K562 (cell line): ENCODE measurements around the gene SV2A. TPM values are rescaled to one million over a fixed set of nuclear protein-coding genes. Genes with fewer than 3 reads are reported as not detected.

Experiments used
- ARHGAP35 ChIP-seq: fragments of 450-650 bp; IDR thresholded peaks from 2 replicates; pipeline ENCODE4 v1.6.1; 2018; ENCODE audit not compliant: partially characterized antibody
- BHLHE40 ChIP-seq: IDR thresholded peaks from 2 replicates; pipeline ENCODE4 v1.6.1; 2011; ENCODE audit warnings: low read length, improper control_type of control experiment
- CTBP1 ChIP-seq: fragments of 450-650 bp; IDR thresholded peaks from 2 replicates; pipeline ENCODE4 v1.6.1; 2016; ENCODE audit warnings: borderline replicate concordance
- GABPB2 ChIP-seq: fragments of 250-450 bp; sonication (Bioruptor Pico); conservative IDR thresholded peaks from 2 replicates; pipeline ENCODE4 v1.5.1; 2021; ENCODE audit warnings: mild to moderate bottlenecking
- KHSRP ChIP-seq: fragments of 450-650 bp; IDR thresholded peaks from 2 replicates; pipeline ENCODE4 v1.6.1; 2017
- MXI1 ChIP-seq: IDR thresholded peaks from 2 replicates; pipeline ENCODE4 v1.6.1; 2011; ENCODE audit warnings: low read depth, mild to moderate bottlenecking, improper control_type of control experiment, low read length
- NCOA1 ChIP-seq: fragments of 450-650 bp; IDR thresholded peaks from 2 replicates; pipeline ENCODE4 v1.6.1; 2016; ENCODE audit warnings: low read depth
- NR2C2 ChIP-seq, 2 experiments: fragments of 200-800 bp in 1 of 2; sonication (Bioruptor generic) in 1 of 2; sonication (generic) in 1 of 2; formaldehyde crosslinking in 1 of 2; IDR thresholded peaks; 2 replicates each; pipeline versions ENCODE4 v1.6.1 to v1.8.0; 2016 to 2022; ENCODE audit warnings: mild to moderate bottlenecking in 1 of 2, missing compliant biosample characterization in 1 of 2, missing genetic modification characterization in 1 of 2, missing genetic modification reagents in 1 of 2
- PCBP2 ChIP-seq: fragments of 200-400 bp; formaldehyde crosslinking; IDR thresholded peaks from 2 replicates; pipeline ENCODE4 v1.6.1; 2018; ENCODE audit warnings: low read length, low read depth, mild to moderate bottlenecking, moderate library complexity; ENCODE audit not compliant: poor library complexity, severe bottlenecking
- RBM39 ChIP-seq: fragments of 200-400 bp; formaldehyde crosslinking; optimal IDR thresholded peaks from 2 replicates; pipeline ENCODE3; 2018; ENCODE audit warnings: low read depth, low read length
- SIN3A ChIP-seq, 2 experiments: fragments of 150-350 bp in 1 of 2; IDR thresholded peaks; 2 replicates each; pipeline ENCODE4 v1.6.1; 2011 to 2016; ENCODE audit warnings: borderline replicate concordance in 2 of 2, low read depth in 2 of 2, low read length in 2 of 2, mild to moderate bottlenecking in 2 of 2, moderate library complexity in 2 of 2; ENCODE audit not compliant: control insufficient read depth in 1 of 2
- SIX5 ChIP-seq, 2 experiments: IDR thresholded peaks; 2 replicates each; pipeline ENCODE4 v1.6.1; 2011; ENCODE audit warnings: low read length in 2 of 2, borderline replicate concordance in 1 of 2, low read depth in 1 of 2, mild to moderate bottlenecking in 1 of 2, moderate library complexity in 1 of 2; ENCODE audit not compliant: insufficient read depth in 1 of 2
- SPI1 ChIP-seq: IDR thresholded peaks from 2 replicates; pipeline ENCODE4 v1.6.1; 2011; ENCODE audit warnings: low read depth, low read length, control low read depth, borderline replicate concordance
- U2AF2 ChIP-seq: fragments of 200-400 bp; formaldehyde crosslinking; optimal IDR thresholded peaks from 2 replicates; pipeline ENCODE3; 2017; ENCODE audit warnings: low read depth, mild to moderate bottlenecking, low read length
- WHSC1 ChIP-seq: IDR thresholded peaks from one replicate; pipeline ENCODE4 v1.6.1; 2012; ENCODE audit warnings: low read length, control low read depth, inconsistent platforms
- ZFP30 ChIP-seq: fragments of 250-450 bp; sonication (Bioruptor Pico); IDR thresholded peaks from 2 replicates; pipeline ENCODE4 v1.8.0; 2022; ENCODE audit warnings: moderate library complexity, mild to moderate bottlenecking, inconsistent platforms, borderline replicate concordance
- ZNF197 ChIP-seq: fragments of 200-800 bp; sonication (Bioruptor generic); IDR thresholded peaks from 2 replicates; pipeline ENCODE4 v1.6.1; 2016; ENCODE audit warnings: low read depth, missing genetic modification characterization, missing compliant biosample characterization
- ZNF384 ChIP-seq: IDR thresholded peaks from 2 replicates; pipeline ENCODE4 v1.6.1; 2012; ENCODE audit warnings: low read depth, low read length, improper control_type of control experiment
- ZNF766 ChIP-seq: fragments of 200-800 bp; sonication (Bioruptor generic); conservative IDR thresholded peaks from 2 replicates; pipeline ENCODE4 v1.6.1; 2016; ENCODE audit warnings: missing genetic modification characterization, missing compliant biosample characterization
- polyA plus RNA-seq, 8 experiments: library from polyadenylated mRNA; depleted of rRNA in 4 of 8; stranded (reverse) in 5 of 8; unstranded in 3 of 8; fragments of >200 nt; fragmentation: Nextera tagmentation in 2 of 8; fragmentation: Illumina TruSeq in 1 of 8; extraction: Ambion mirVana in 2 of 8; extraction: Trizol in 1 of 8; gene quantifications; 2 replicates each; pipeline versions ENCODE4 v1.2.1 to v1.2.3, GENCODE V29; 2011 to 2014; ENCODE audit warnings: inconsistent platforms in 1 of 8, missing spikeins in 1 of 8
- total RNA-seq, 7 experiments: library from RNA; depleted of rRNA in 6 of 7; stranded (reverse); fragments of >200 nt in 6 of 7; fragmentation: Illumina TruSeq in 2 of 7; extraction: Trizol in 2 of 7; gene quantifications; 2 replicates each; pipeline versions ENCODE4 v1.2.1 to v1.2.3, GENCODE V29; 2011 to 2021; ENCODE audit warnings: low replicate concordance in 1 of 7
- TF ChIP-seq, protein P1 (sequence below): IDR thresholded peaks from 2 replicates; pipeline ENCODE4 v1.6.1; 2012; ENCODE audit warnings: low read depth, low read length, improper control_type of control experiment, borderline replicate concordance
- TF ChIP-seq, protein P2 (sequence below): sonication (generic); formaldehyde crosslinking; IDR thresholded peaks from 2 replicates; pipeline ENCODE4 v1.8.0; 2022; ENCODE audit warnings: missing genetic modification reagents, mild to moderate bottlenecking, borderline replicate concordance

Gene SV2A
- total and polyA plus RNA-seq, 9 of the 15 experiments (the other 6 are each of a cell fraction or from before 2014, with no cell fraction given), result 0.07 to 0.22 (median 0.11) TPM; not detected in 1

DNA sequence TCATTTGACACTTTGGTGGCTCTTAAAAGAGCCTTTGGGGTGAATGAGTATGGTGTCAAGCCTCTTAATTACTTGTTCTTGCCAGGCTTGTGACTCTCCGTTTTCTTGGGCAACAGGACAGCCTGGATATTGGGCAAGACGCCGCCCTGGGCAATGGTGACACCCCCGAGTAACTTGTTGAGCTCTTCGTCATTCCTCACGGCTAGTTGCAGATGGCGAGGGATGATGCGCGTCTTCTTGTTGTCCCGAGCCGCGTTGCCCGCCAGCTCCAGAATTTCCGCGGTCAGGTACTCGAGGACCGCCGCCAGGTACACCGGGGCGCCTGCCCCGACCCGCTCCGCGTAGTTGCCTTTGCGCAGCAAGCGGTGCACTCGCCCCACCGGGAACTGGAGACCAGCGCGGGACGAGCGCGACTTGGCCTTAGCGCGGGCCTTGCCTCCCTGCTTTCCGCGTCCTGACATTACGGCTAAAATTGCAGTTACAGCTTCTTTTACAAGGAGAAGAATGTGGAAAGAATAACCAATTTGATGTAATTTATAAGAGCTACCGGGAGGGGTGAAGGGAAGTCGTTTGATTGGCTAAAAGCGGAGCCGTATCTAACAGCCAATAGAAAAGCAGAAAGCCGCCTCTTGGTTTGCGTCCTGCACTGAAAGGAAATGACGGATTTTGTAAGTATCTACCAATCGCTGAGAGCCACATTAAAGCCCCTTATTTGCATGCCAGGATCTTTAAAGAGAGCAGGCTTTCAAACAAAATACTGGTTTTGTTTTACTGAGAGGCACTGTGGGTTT lies 30.0 kb downstream of the SV2A start (continued):
- TF ChIP-seq WHSC1, result no peak
- peak; percentile 3 to 89; a peak in 2 of 4 replicates for TF ChIP-seq SIN3A (IDR thresholded peaks at IDR 0.05; ENCODE audit: borderline replicate concordance in 2 of 2, control insufficient read depth in 1 of 2, low read depth in 2 of 2, low read length in 2 of 2)
- TF ChIP-seq PCBP2, result no peak
- no peak for TF ChIP-seq ZNF766 (CRISPR knock-in tag)
- no peak for TF ChIP-seq KHSRP
- TF ChIP-seq GABPB2 (CRISPR knock-in tag), result no peak; the same call in 1 of the 2 replicates
- no peak for TF ChIP-seq SIX5 (IDR thresholded peaks at IDR 0.05; ENCODE audit: borderline replicate concordance in 1 of 2, insufficient read depth in 1 of 2, low read depth in 1 of 2, low read length in 2 of 2)
- no peak for TF ChIP-seq U2AF2
- TF ChIP-seq CTBP1, result peak; percentile 53; the same call in 1 of the 2 replicates
- TF ChIP-seq RBM39, result no peak
- TF ChIP-seq, protein P1, sequence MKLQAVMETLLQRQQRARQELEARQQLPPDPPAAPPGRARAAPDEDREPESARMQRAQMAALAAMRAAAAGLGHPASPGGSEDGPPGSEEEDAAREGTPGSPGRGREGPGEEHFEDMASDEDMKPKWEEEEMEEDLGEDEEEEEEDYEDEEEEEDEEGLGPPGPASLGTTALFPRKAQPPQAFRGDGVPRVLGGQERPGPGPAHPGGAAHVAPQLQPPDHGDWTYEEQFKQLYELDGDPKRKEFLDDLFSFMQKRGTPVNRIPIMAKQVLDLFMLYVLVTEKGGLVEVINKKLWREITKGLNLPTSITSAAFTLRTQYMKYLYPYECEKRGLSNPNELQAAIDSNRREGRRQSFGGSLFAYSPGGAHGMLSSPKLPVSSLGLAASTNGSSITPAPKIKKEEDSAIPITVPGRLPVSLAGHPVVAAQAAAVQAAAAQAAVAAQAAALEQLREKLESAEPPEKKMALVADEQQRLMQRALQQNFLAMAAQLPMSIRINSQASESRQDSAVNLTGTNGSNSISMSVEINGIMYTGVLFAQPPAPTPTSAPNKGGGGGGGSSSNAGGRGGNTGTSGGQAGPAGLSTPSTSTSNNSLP, result no peak
- TF ChIP-seq ARHGAP35, result no peak
- no peak for TF ChIP-seq MXI1
- no peak for TF ChIP-seq SPI1
- TF ChIP-seq NR2C2 (CRISPR knock-in tag; IDR thresholded peaks at IDR 0.05), result peak; percentile 29; the same call in 1 of the 2 replicates
- TF ChIP-seq NR2C2 (tag; IDR thresholded peaks at IDR 0.05), result no peak
- TF ChIP-seq, protein P2, sequence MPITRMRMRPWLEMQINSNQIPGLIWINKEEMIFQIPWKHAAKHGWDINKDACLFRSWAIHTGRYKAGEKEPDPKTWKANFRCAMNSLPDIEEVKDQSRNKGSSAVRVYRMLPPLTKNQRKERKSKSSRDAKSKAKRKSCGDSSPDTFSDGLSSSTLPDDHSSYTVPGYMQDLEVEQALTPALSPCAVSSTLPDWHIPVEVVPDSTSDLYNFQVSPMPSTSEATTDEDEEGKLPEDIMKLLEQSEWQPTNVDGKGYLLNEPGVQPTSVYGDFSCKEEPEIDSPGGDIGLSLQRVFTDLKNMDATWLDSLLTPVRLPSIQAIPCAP (CRISPR knock-in tag), result 0 out of 2 replicates have a peak, but pooled peaks have one; percentile 65
- TF ChIP-seq ZNF197, result no peak
- TF ChIP-seq ZNF384, result no peak
- TF ChIP-seq NCOA1, result no peak
- no peak for TF ChIP-seq BHLHE40
- no peak for TF ChIP-seq ZFP30 (CRISPR knock-in tag)
